IPS DF 4.7 (cell line): Measurements from ENCODE around the gene UMOD.
"Not testable (repeated sequence)": the region's sequence is repeated elsewhere in the genome, so short reads cannot be mapped to it uniquely, and the experiment has no call there.

Experiments
- DNase-seq: peaks from one replicate; pipeline ENCODE4 v3.0.0-alpha.2; 2013; ENCODE audit warnings: low spot score; ENCODE audit errors: extremely low read depth

The UMOD gene

GRCh38 chr16:20321671-20322070 lies 30.8 kb downstream of the UMOD start:
- DNase-seq: no peak

- DNase-seq: not testable (repeated sequence)
These were observed 31.5 kb downstream of the UMOD start for GRCh38 chr16:20321051-20321450.

GRCh38 chr16:20320592-20320991 lies 31.9 kb downstream of the UMOD start:
- DNase-seq: no peak

GRCh38 chr16:20320178-20320577 lies 32.3 kb downstream of the UMOD start:
- no peak for DNase-seq

- no peak for DNase-seq
These were observed 33.1 kb downstream of the UMOD start for GRCh38 chr16:20319406-20319805.

- no peak for DNase-seq
These were observed 34.1 kb downstream of the UMOD start for GRCh38 chr16:20318437-20318836.

GRCh38 chr16:20318006-20318405 lies 34.5 kb downstream of the UMOD start:
- no peak for DNase-seq

- DNase-seq: no peak
These were observed 35.4 kb downstream of the UMOD start for GRCh38 chr16:20317117-20317516.

- DNase-seq: no peak
These were observed 35.8 kb downstream of the UMOD start for GRCh38 chr16:20316715-20317114.

- DNase-seq: no peak
These were observed 36.8 kb downstream of the UMOD start for GRCh38 chr16:20315764-20316163.

- no peak for DNase-seq
These were observed 37.9 kb downstream of the UMOD start for GRCh38 chr16:20314575-20314974.

- no peak for DNase-seq
These were observed 38.8 kb downstream of the UMOD start for GRCh38 chr16:20313741-20314140.

GRCh38 chr16:20312536-20313095 lies 39.9 kb downstream of the UMOD start:
- DNase-seq: not testable (repeated sequence)

GRCh38 chr16:20311548-20311947 lies 41.0 kb downstream of the UMOD start:
- no peak for DNase-seq

GRCh38 chr16:20310421-20311395 lies 41.8 kb downstream of the UMOD start:
- no peak for DNase-seq

GRCh38 chr16:20309786-20310185 lies 42.7 kb downstream of the UMOD start:
- DNase-seq: no peak

GRCh38 chr16:20308801-20309590 lies 43.5 kb downstream of the UMOD start:
- no peak for DNase-seq

- DNase-seq: no peak
These were observed 44.2 kb downstream of the UMOD start for GRCh38 chr16:20308266-20308665.

GRCh38 chr16:20307791-20308190 lies 44.7 kb downstream of the UMOD start:
- DNase-seq: no peak

- DNase-seq: no peak
These were observed 45.3 kb downstream of the UMOD start for GRCh38 chr16:20307240-20307671.

- DNase-seq: no peak
These were observed 46.1 kb downstream of the UMOD start for GRCh38 chr16:20306401-20306800.

- no peak for DNase-seq
These were observed 49.5 kb downstream of the UMOD start for GRCh38 chr16:20303012-20303411.
